Upper lobe of left lung (tissue), 6 donors: ENCODE data around the gene P4HA1. TPM values are rescaled to one million over a fixed set of nuclear protein-coding genes. Genes with fewer than 3 reads are reported as not detected.
"Not testable (repeated sequence)": the region's sequence is repeated elsewhere in the genome, so short reads cannot be mapped to it uniquely, and the experiment has no call there.

Experiments used
- ATAC-seq, 2 donors: fragments of 200-7000 bp; cut with Tn5 transposase; one replicate each; pipeline ENCODE4 v1.9.1; 2022; ENCODE audit warnings: mild to moderate bottlenecking in 2 of 2, moderate library complexity in 2 of 2; ENCODE audit not compliant: low FRiP score in 2 of 2
- DNase-seq, 2 donors: peaks; one replicate each; pipeline ENCODE4 v3.0.0-alpha.2; 2019 to 2020
- H3K27ac ChIP-seq, 4 donors: fragments of 200-600 bp; sonication (generic); one replicate each; pipeline ENCODE4 v1.5.1; 2016 to 2019
- H3K27me3 ChIP-seq, 4 donors: fragments of 200-600 bp; sonication (generic); one replicate each; pipeline ENCODE4 v1.5.1; 2017 to 2019
- H3K36me3 ChIP-seq, 4 donors: fragments of 200-600 bp; sonication (generic); one replicate each; pipeline ENCODE4 v1.5.1; 2016 to 2019
- H3K4me1 ChIP-seq, 4 donors: fragments of 200-600 bp; sonication (generic); one replicate each; pipeline ENCODE4 v1.5.1; 2018 to 2019
- H3K4me3 ChIP-seq, 4 donors: fragments of 200-600 bp; sonication (generic); one replicate each; pipeline ENCODE4 v1.5.1; 2017 to 2019; ENCODE audit warnings: mild to moderate bottlenecking in 2 of 4, moderate library complexity in 1 of 4
- H3K9me3 ChIP-seq, 4 donors: fragments of 200-600 bp; sonication (generic); one replicate each; pipeline ENCODE4 v1.5.1; 2018 to 2019
- EP300 ChIP-seq, 4 donors: sonication (generic); formaldehyde crosslinking; IDR thresholded peaks; one replicate each; pipeline ENCODE4 v1.5.1; 2017; ENCODE audit warnings: antibody characterized with exemption in 4 of 4, control low read depth in 2 of 4
- POLR2A ChIP-seq, 4 donors: fragments of 450-650 bp; IDR thresholded peaks; one replicate each; pipeline ENCODE4 v1.5.1; 2016 to 2017; ENCODE audit warnings: antibody characterized with exemption in 4 of 4, mild to moderate bottlenecking in 2 of 4
- POLR2AphosphoS5 ChIP-seq, 2 donors: sonication (generic); formaldehyde crosslinking; IDR thresholded peaks; one replicate each; pipeline ENCODE4 v1.5.1; 2017; ENCODE audit warnings: antibody characterized with exemption in 2 of 2
- WGBS, 2 donors: methylation state at CpG; one replicate each; pipeline ENCODE4 v1.1.5; 2017 to 2018; 5-methylcytosine and 5-hydroxymethylcytosine counted together
- total RNA-seq, 6 donors: library from RNA; depleted of rRNA in 4 of 6; stranded (reverse); fragments of >200 nt in 4 of 6; gene quantifications; one replicate each; pipeline versions ENCODE4 v1.1.0 to v1.2.1, GENCODE V29; 2016 to 2021
- TF ChIP-seq, protein P1 (sequence below), 6 experiments: fragments of 450-650 bp in 4 of 6; fragments of 200-600 bp in 2 of 6; sonication (generic) in 2 of 6; IDR thresholded peaks; one replicate each; pipeline ENCODE4 v1.5.1; 2016 to 2019; ENCODE audit warnings: antibody characterized with exemption in 6 of 6
- donor health status: DM: no; HTN: no; CAD: no; lungs with moderate emphysema.
- donor health status: DM: no; HTN: yes; CAD: no; lungs with severe emphysema.

The P4HA1 gene
- total RNA-seq, 6 donors from 2014 or later: 13.4 to 50.0 (median 29.5) TPM

DNA sequence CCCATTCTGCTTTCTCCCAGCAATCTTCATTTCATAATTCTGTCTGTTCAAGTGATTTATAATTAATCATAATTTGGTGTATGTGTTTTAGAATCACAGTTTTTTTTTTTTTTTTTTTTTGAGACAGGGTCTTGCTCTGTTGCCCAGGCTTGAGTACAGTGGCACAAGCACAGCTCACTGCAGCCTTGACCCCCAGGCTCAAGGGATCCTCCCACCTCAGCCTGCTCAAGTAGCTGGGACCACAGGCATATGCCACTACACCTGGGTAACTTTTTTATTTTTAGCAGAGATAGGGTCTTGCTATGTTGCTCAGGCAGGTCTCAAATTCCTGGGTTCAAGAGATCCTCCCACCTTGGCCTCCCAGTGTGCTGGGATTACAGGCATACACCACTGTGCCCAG lies 92.8 kb downstream of the P4HA1 start:
- Histone ChIP-seq H3K36me3 (peaks cover 6 to 36% (median 10%) of the 10 kb centered on the region in 4 donors), H3K27ac (no peak overlapping the region)
- no peak for TF ChIP-seq POLR2A (IDR thresholded peaks at IDR 0.05)
- TF ChIP-seq, protein P1, sequence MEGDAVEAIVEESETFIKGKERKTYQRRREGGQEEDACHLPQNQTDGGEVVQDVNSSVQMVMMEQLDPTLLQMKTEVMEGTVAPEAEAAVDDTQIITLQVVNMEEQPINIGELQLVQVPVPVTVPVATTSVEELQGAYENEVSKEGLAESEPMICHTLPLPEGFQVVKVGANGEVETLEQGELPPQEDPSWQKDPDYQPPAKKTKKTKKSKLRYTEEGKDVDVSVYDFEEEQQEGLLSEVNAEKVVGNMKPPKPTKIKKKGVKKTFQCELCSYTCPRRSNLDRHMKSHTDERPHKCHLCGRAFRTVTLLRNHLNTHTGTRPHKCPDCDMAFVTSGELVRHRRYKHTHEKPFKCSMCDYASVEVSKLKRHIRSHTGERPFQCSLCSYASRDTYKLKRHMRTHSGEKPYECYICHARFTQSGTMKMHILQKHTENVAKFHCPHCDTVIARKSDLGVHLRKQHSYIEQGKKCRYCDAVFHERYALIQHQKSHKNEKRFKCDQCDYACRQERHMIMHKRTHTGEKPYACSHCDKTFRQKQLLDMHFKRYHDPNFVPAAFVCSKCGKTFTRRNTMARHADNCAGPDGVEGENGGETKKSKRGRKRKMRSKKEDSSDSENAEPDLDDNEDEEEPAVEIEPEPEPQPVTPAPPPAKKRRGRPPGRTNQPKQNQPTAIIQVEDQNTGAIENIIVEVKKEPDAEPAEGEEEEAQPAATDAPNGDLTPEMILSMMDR (IDR thresholded peaks at IDR 0.05): no peak
- no peak for TF ChIP-seq EP300 (IDR thresholded peaks at IDR 0.05)

DNA sequence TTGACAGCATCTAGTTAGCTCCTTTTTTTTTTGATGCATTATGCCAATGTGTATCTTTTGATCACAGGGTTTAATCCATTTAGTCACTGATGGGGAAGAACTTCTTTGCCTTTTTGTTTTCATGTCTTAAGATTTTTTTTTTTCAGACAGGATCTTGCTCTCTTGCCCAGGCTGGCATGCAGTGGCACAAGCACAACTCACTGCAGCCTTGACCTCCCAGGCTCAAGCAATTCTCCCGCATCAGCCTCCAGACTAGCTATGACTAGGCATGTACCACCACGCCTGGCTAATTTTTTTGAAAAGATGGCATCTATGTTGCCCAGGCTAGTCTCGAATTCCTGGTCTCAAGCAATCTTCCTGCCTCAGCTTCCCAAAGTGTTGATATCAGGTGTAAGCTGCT lies 95.7 kb downstream of the P4HA1 start:
- DNase-seq (no peak), ATAC-seq (no peak)
- TF ChIP-seq POLR2AphosphoS5 (IDR thresholded peaks at IDR 0.05) (no peak), POLR2A (IDR thresholded peaks at IDR 0.05) (no peak), EP300 (IDR thresholded peaks at IDR 0.05) (no peak)
- TF ChIP-seq, protein P1 (IDR thresholded peaks at IDR 0.05): no peak
- Histone ChIP-seq H3K4me1 (no peaks in the 10 kb centered on the region), H3K27ac (no peak overlapping the region), H3K4me3 (no peak overlapping the region), H3K27me3 (no peaks in the 10 kb centered on the region), H3K9me3 (no peaks in the 10 kb centered on the region), H3K36me3 (peaks cover 0 to 11% (median 5%) of the 10 kb centered on the region in 4 donors)
- WGBS, 2 donors: 97 to 99% methylated on average over 3 of the region's 3 CpGs

More for the DNA sequence above, 92.8 kb downstream of the P4HA1 start:
- Histone ChIP-seq H3K4me1 (no peaks in the 10 kb centered on the region), H3K9me3 (no peaks in the 10 kb centered on the region), H3K27me3 (no peaks in the 10 kb centered on the region), H3K4me3 (no peak overlapping the region)
- ATAC-seq (no peak), DNase-seq (no peak)

DNA sequence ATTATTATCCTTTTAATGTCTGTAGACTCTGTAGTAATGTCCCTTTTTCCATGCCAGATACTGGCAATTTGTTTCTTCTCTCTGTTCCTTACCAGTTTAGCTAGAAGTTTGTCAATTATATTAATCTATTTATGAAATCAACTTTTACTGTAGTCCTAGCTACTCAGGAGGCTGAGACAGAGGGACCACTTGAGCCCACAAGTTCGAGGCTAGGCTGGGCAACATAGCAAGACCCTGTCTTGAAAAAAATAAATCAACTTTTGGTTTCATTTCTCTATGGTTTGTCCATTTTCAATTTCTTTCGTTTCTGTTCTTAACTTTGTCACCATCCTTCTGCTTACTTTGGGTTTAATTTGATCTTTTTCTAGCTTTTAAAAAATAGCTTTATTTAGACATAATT lies 99.6 kb downstream of the P4HA1 start:
- Histone ChIP-seq H3K27ac (no peak overlapping the region), H3K27me3 (no peaks in the 10 kb centered on the region), H3K4me1 (no peaks in the 10 kb centered on the region), H3K36me3 (no peaks in the 10 kb centered on the region), H3K9me3 (no peaks in the 10 kb centered on the region), H3K4me3 (no peak overlapping the region)
- TF ChIP-seq POLR2AphosphoS5 (IDR thresholded peaks at IDR 0.05): no peak
- TF ChIP-seq EP300 (IDR thresholded peaks at IDR 0.05): no peak
- TF ChIP-seq, protein P1 (IDR thresholded peaks at IDR 0.05): no peak
- no peak for TF ChIP-seq POLR2A (IDR thresholded peaks at IDR 0.05)
- DNase-seq (no peak), ATAC-seq (no peak)
- 94 to 95% methylated on average over 2 of the region's 2 CpGs for WGBS, 2 donors

DNA sequence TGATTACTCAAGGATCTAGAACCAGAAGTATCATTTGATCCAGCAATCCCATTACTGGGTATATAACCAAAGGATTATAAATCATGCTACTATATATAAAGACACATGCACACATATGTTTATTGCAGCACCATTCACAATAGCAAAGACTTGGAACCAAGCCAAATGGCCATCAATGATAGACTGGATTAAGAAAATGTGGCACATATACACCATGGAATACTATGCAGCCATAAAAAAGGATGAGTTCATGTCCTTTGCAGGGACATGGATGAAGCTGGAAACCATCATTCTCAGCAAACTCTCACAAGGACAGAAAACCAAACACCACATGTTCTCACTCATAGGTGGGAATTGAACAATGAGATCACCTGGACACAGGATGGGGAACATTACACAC lies 101.2 kb downstream of the P4HA1 start:
- H3K27me3 ChIP-seq, H3K4me1 ChIP-seq, H3K36me3 ChIP-seq, DNase-seq, H3K27ac ChIP-seq, ATAC-seq, H3K9me3 ChIP-seq, H3K4me3 ChIP-seq: not testable (repeated sequence)

GRCh38 chr10:72989771-72990170 lies 106.9 kb downstream of the P4HA1 start:
- H3K27ac ChIP-seq, DNase-seq, H3K4me3 ChIP-seq, H3K36me3 ChIP-seq, H3K4me1 ChIP-seq, H3K27me3 ChIP-seq, ATAC-seq, H3K9me3 ChIP-seq: not testable (repeated sequence)
- 84 to 88% methylated on average over 4 to 7 of the region's 7 CpGs for WGBS, 2 donors

DNA sequence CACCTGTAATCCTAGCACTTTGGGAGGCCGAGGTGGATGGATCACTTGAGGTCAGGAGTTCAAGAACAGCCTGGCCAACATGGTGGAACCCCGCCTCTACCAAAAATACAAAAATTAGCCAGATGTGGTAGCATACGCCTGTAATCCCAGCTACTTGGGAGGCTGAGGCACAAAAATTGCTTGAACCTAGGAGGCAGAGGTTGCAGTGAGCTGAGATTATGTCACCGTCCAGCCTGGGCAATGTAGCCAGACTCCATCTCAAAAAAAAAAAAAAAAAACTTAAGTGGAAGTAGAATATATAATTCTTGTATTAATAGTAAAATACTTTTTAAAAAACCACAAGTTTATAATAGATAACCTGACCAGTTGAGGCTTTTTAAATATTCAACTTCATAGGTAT lies 112.0 kb downstream of the P4HA1 start:
- WGBS, 2 donors: 95 to 97% methylated on average over 4 of the region's 4 CpGs
- not testable (repeated sequence) for DNase-seq, H3K4me3 ChIP-seq, ATAC-seq, H3K27ac ChIP-seq, H3K4me1 ChIP-seq, H3K36me3 ChIP-seq, H3K9me3 ChIP-seq, H3K27me3 ChIP-seq
